C4-2B (cell line): Measurements from ENCODE around the gene SELENOW.

Experiments
- ZFX ChIP-seq: fragments of 450-650 bp; IDR thresholded peaks from 2 replicates; pipeline ENCODE4 v1.6.1; 2017
- TF ChIP-seq, protein P1 (sequence below): fragments of 450-650 bp; conservative IDR thresholded peaks from 2 replicates; pipeline ENCODE4 v1.5.1; 2017; ENCODE audit warnings: mild to moderate bottlenecking

DNA sequence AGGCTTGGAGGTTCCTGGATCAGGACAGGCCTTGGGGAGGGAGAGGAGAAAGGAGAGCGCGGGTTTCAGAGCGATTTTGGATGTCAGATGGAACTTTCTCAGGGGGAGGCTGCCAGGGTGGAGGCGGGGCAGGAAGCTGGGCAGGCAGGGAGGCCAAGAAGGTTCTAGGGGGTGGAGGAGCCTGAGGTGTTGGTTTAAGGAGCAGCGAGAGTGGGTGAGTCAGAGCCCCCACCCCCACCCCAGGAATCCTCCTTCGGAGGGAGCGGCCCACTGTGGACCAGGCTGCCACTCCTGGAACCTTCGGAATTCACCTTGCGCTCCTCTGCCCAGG lies 49.1 kb upstream of the SELENOW start:
- TF ChIP-seq, protein P1, sequence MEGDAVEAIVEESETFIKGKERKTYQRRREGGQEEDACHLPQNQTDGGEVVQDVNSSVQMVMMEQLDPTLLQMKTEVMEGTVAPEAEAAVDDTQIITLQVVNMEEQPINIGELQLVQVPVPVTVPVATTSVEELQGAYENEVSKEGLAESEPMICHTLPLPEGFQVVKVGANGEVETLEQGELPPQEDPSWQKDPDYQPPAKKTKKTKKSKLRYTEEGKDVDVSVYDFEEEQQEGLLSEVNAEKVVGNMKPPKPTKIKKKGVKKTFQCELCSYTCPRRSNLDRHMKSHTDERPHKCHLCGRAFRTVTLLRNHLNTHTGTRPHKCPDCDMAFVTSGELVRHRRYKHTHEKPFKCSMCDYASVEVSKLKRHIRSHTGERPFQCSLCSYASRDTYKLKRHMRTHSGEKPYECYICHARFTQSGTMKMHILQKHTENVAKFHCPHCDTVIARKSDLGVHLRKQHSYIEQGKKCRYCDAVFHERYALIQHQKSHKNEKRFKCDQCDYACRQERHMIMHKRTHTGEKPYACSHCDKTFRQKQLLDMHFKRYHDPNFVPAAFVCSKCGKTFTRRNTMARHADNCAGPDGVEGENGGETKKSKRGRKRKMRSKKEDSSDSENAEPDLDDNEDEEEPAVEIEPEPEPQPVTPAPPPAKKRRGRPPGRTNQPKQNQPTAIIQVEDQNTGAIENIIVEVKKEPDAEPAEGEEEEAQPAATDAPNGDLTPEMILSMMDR = no peak
- no peak for TF ChIP-seq ZFX
